AG09309 (cell line): ENCODE measurements around the gene BBX.

ENCODE experiments used
- DNase-seq: peaks from one replicate; pipeline ENCODE4 v3.0.0-alpha.2; 2010; ENCODE audit warnings: low read depth
- H3K4me3 ChIP-seq: 2 replicates; pipeline ENCODE4 v1.5.1; 2011; ENCODE audit warnings: mild to moderate bottlenecking, low read depth, low read length, moderate library complexity; ENCODE audit not compliant: control insufficient read depth
- TF ChIP-seq, protein P1 (sequence below): IDR thresholded peaks from 2 replicates; pipeline ENCODE4 v1.5.1; 2011; ENCODE audit warnings: mild to moderate bottlenecking, low read depth, low read length, inconsistent platforms; ENCODE audit not compliant: insufficient read depth, control insufficient read depth; ENCODE audit errors: missing control alignments

The BBX gene

DNA sequence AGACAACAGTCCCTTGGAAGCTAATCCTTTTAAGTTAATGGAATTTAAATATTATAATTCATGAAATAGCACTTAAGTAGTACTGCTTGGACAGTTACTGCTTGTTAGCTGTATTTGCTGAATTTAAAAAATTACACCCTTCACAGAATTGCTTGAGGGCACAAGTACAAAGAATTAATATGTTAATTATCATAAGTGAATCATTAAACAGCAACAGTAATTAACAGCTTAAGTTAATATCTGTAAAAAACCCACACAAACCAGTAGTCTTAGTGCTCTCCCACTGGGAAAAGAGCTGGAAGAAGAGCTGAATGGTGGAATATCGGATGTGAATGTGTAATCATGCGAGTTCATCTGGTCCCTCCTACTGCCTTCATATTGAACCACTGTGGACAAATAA, 336.1 kb downstream of the BBX start:
- TF ChIP-seq, protein P1, sequence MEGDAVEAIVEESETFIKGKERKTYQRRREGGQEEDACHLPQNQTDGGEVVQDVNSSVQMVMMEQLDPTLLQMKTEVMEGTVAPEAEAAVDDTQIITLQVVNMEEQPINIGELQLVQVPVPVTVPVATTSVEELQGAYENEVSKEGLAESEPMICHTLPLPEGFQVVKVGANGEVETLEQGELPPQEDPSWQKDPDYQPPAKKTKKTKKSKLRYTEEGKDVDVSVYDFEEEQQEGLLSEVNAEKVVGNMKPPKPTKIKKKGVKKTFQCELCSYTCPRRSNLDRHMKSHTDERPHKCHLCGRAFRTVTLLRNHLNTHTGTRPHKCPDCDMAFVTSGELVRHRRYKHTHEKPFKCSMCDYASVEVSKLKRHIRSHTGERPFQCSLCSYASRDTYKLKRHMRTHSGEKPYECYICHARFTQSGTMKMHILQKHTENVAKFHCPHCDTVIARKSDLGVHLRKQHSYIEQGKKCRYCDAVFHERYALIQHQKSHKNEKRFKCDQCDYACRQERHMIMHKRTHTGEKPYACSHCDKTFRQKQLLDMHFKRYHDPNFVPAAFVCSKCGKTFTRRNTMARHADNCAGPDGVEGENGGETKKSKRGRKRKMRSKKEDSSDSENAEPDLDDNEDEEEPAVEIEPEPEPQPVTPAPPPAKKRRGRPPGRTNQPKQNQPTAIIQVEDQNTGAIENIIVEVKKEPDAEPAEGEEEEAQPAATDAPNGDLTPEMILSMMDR, result no peak
- no peak overlapping the region for H3K4me3 ChIP-seq
- DNase-seq, result no peak
